Cardiac fibroblast (primary cell): ENCODE data around the gene CLSTN2.
A peak's percentile ranks its signal among the peaks of the same experiment; 100 is the strongest.

Experiments
- DNase-seq, 2 donors: peaks; one replicate each; pipeline versions ENCODE4 v3.0.0 to v3.0.0-alpha.2; 2010; ENCODE audit warnings: low read depth in 2 of 2
- H3K4me3 ChIP-seq, 2 donors: replicated peaks in 1 of 2; 1 replicate in 1 of 2; 2 replicates in 1 of 2; pipeline ENCODE4 v1.5.1; 2011; ENCODE audit warnings: low read depth in 2 of 2, low read length in 2 of 2, mild to moderate bottlenecking in 2 of 2, moderate library complexity in 1 of 2
- CTCF ChIP-seq: IDR thresholded peaks from one replicate; pipeline ENCODE4 v1.5.1; 2011; ENCODE audit warnings: low read depth, mild to moderate bottlenecking, low read length, inconsistent platforms

The CLSTN2 gene

GRCh38 chr3:140377644-140378043 is 442.7 kb downstream of the CLSTN2 start:
- peak in 1 of 2 donors; percentile 5 for DNase-seq
- no peak for TF ChIP-seq CTCF
- H3K4me3 ChIP-seq: no peak overlapping the region

GRCh38 chr3:140378571-140379340 is 443.8 kb downstream of the CLSTN2 start:
- H3K4me3 ChIP-seq: no peak overlapping the region
- no peak for DNase-seq
- no peak for TF ChIP-seq CTCF

- TF ChIP-seq CTCF: no peak
- no peak overlapping the region for H3K4me3 ChIP-seq
- DNase-seq: no peak
These were observed 449.2 kb downstream of the CLSTN2 start for GRCh38 chr3:140384028-140384771.

GRCh38 chr3:140384876-140385275 is 449.9 kb downstream of the CLSTN2 start:
- no peak for TF ChIP-seq CTCF
- no peak for DNase-seq

GRCh38 chr3:140386357-140387100 is 451.5 kb downstream of the CLSTN2 start:
- no peak for TF ChIP-seq CTCF
- DNase-seq: peak in 1 of 2 donors; percentile 6
- no peak overlapping the region for H3K4me3 ChIP-seq

More at GRCh38 chr3:140384876-140385275, 449.9 kb downstream of the CLSTN2 start:
- H3K4me3 ChIP-seq: no peak overlapping the region

GRCh38 chr3:140387244-140387643 is 452.3 kb downstream of the CLSTN2 start:
- DNase-seq: no peak
- no peak overlapping the region for H3K4me3 ChIP-seq
- no peak for TF ChIP-seq CTCF
